GM18505 (cell line): ENCODE results near the gene CENPT.

ENCODE experiments used
- ATAC-seq: cut with Tn5 transposase; IDR thresholded peaks from one replicate; pipeline ENCODE4 v1.9.1; 2021; ENCODE audit not compliant: unreplicated experiment
- POLR2A ChIP-seq: IDR thresholded peaks from 4 replicates; pipeline ENCODE4 v1.6.1; 2011; ENCODE audit warnings: borderline replicate concordance; ENCODE audit not compliant: insufficient read depth, insufficient read length; ENCODE audit errors: extremely low read depth

CENPT gene

GRCh38 chr16:67883146-67883871 is 35.8 kb upstream of the CENPT start:
- no peak for ATAC-seq
- TF ChIP-seq POLR2A, result no peak

GRCh38 chr16:67882374-67883145 is 35.1 kb upstream of the CENPT start:
- no peak for ATAC-seq
- no peak for TF ChIP-seq POLR2A

GRCh38 chr16:67881621-67882161 is 34.2 kb upstream of the CENPT start:
- TF ChIP-seq POLR2A, result no peak

GRCh38 chr16:67880584-67880983 is 33.1 kb upstream of the CENPT start:
- TF ChIP-seq POLR2A, result no peak
- ATAC-seq, result no peak

More at GRCh38 chr16:67881621-67882161, 34.2 kb upstream of the CENPT start:
- no peak for ATAC-seq

GRCh38 chr16:67879936-67880335 is 32.4 kb upstream of the CENPT start:
- ATAC-seq, result no peak
- no peak for TF ChIP-seq POLR2A

- ATAC-seq, result no peak
- no peak for TF ChIP-seq POLR2A
Observed at GRCh38 chr16:67879462-67879861, 32.0 kb upstream of the CENPT start.

- no peak for ATAC-seq
- TF ChIP-seq POLR2A, result no peak
Observed at GRCh38 chr16:67878846-67879245, 31.4 kb upstream of the CENPT start.

- no peak for ATAC-seq
- no peak for TF ChIP-seq POLR2A
Observed at GRCh38 chr16:67878232-67878631, 30.7 kb upstream of the CENPT start.

GRCh38 chr16:67877064-67877463 is 29.6 kb upstream of the CENPT start:
- ATAC-seq, result no peak
- no peak for TF ChIP-seq POLR2A

GRCh38 chr16:67874372-67874771 is 26.9 kb upstream of the CENPT start:
- no peak for TF ChIP-seq POLR2A
- no peak for ATAC-seq

GRCh38 chr16:67873435-67874370 is 26.2 kb upstream of the CENPT start:
- peak; percentile 12 for ATAC-seq

GRCh38 chr16:67872631-67873434 is 25.3 kb upstream of the CENPT start, which contains the start of gene EDC4:
TSS of gene EDC4 (plus strand) at chr16:67873052. CDS start at chr16:67873262, 210 bp downstream.
- ATAC-seq, result peak; percentile 72
- peak; percentile 84 for TF ChIP-seq POLR2A

More at GRCh38 chr16:67873435-67874370, 26.2 kb upstream of the CENPT start:
- no peak for TF ChIP-seq POLR2A
